A673 (cell line): Measurements from ENCODE around the gene HMGB4. TPM values are rescaled to one million over a fixed set of nuclear protein-coding genes. Genes with fewer than 3 reads are reported as not detected.
A peak's percentile ranks its signal among the peaks of the same experiment; 100 is the strongest.

ENCODE experiments used
- BruUV-seq: library from RNA; stranded (reverse); fragments of 400-500 nt; replicated peaks from 2 replicates; lab custom pipeline; 2021; lab: Mats Ljungman, UMichigan
- CTCF ChIA-PET: fragments of 300-600 bp; sonication (Branson Sonifier 250); formaldehyde crosslinking; loops from one replicate; lab custom pipeline; 2022; ENCODE audit warnings: antibody characterized with exemption; lab: Charles Lee
- POLR2A ChIA-PET: fragments of 300-600 bp; sonication (Branson Sonifier 250); formaldehyde crosslinking; loops from one replicate; lab custom pipeline; 2022; ENCODE audit warnings: antibody characterized with exemption; ENCODE audit not compliant: low non-redundant PET; lab: Charles Lee
- DNase-seq: peaks from one replicate; pipeline ENCODE4 v3.0.0-alpha.2; 2015; ENCODE audit warnings: low spot score
- H3K27ac ChIP-seq: fragments of 200-600 bp; sonication (generic); 2 replicates; pipeline ENCODE4 v1.5.1; 2016; ENCODE audit warnings: mixed run types, low read depth, mild to moderate bottlenecking, mixed read lengths, antibody characterized with exemption, low read length; ENCODE audit not compliant: poor library complexity, severe bottlenecking
- H3K27me3 ChIP-seq: fragments of 200-600 bp; sonication (generic); replicated peaks from 2 replicates; pipeline ENCODE4 v1.6.1; 2017; ENCODE audit warnings: mixed run types, low read depth, mild to moderate bottlenecking, mixed read lengths, antibody characterized with exemption, low read length; ENCODE audit not compliant: insufficient read depth, poor library complexity
- H3K36me3 ChIP-seq: fragments of 200-600 bp; sonication (generic); 2 replicates; pipeline ENCODE4 v1.6.1; 2016; ENCODE audit warnings: mixed run types, mild to moderate bottlenecking, mixed read lengths, antibody characterized with exemption, low read length; ENCODE audit not compliant: insufficient read depth, poor library complexity, severe bottlenecking
- H3K4me1 ChIP-seq: fragments of 200-600 bp; sonication (generic); 2 replicates; pipeline ENCODE4 v1.6.1; 2017; ENCODE audit warnings: mixed run types, mild to moderate bottlenecking, mixed read lengths, antibody characterized with exemption, low read length; ENCODE audit not compliant: insufficient read depth, poor library complexity, severe bottlenecking
- H3K4me3 ChIP-seq: fragments of 200-600 bp; sonication (generic); 2 replicates; pipeline ENCODE4 v1.5.1; 2016; ENCODE audit warnings: low read depth, mixed run types, mild to moderate bottlenecking, mixed read lengths, low read length; ENCODE audit not compliant: poor library complexity, severe bottlenecking
- H3K9me3 ChIP-seq: fragments of 200-600 bp; sonication (generic); 2 replicates; pipeline ENCODE4 v1.6.1; 2016; ENCODE audit warnings: mixed run types, low read depth, mild to moderate bottlenecking, mixed read lengths, antibody characterized with exemption, low read length; ENCODE audit not compliant: poor library complexity, severe bottlenecking
- CTCF ChIP-seq: fragments of 300-800, 200-600 bp; sonication (generic); conservative IDR thresholded peaks from 2 replicates; pipeline ENCODE4 v1.5.1; 2017; ENCODE audit warnings: low read depth, mild to moderate bottlenecking, antibody characterized with exemption, low read length, moderate library complexity, mixed read lengths
- EZH2 ChIP-seq: fragments of 200-600 bp; sonication (generic); IDR thresholded peaks from 2 replicates; pipeline ENCODE4 v1.6.1; 2017; ENCODE audit warnings: borderline replicate concordance, low read depth, mild to moderate bottlenecking, mixed read lengths, antibody characterized with exemption, low read length; ENCODE audit not compliant: poor library complexity, severe bottlenecking
- intact Hi-C: fragments of 100-400 bp; cut with micrococcal nuclease; formaldehyde crosslinking; loops from one replicate; pipeline ENCODE4 v1.10.0; 2022; ENCODE audit not compliant: unreplicated experiment
- total RNA-seq: library from RNA; stranded (reverse); gene quantifications from 2 replicates; pipeline ENCODE4 v1.2.3, GENCODE V29; 2021

Gene HMGB4
- total RNA-seq, 1 experiment from 2014 or later = not detected

GRCh38 chr1:33872275-33872674, 8.4 kb downstream of the HMGB4 start:
- Histone ChIP-seq H3K27me3 (no peaks in the 10 kb centered on the region), H3K36me3 (no peaks in the 10 kb centered on the region), H3K4me1 (no peaks in the 10 kb centered on the region), H3K9me3 (peaks cover 8% of the 10 kb centered on the region), H3K4me3 (no peak overlapping the region), H3K27ac (no peak overlapping the region)
- DNase-seq = no peak
- intact Hi-C loops = no loop called here
- POLR2A ChIA-PET = no interaction called here
- TF ChIP-seq EZH2 = no peak
- no TSS peak for BruUV-seq
- CTCF ChIA-PET = no interaction called here

GRCh38 chr1:33872683-33873082, 8.8 kb downstream of the HMGB4 start:
- no peak overlapping the region for H3K4me3 ChIP-seq
- H3K9me3 ChIP-seq = peaks cover 8% of the 10 kb centered on the region
- ChIA-PET POLR2A (no interaction called here), CTCF (no interaction called here)
- no peaks in the 10 kb centered on the region for H3K36me3 ChIP-seq
- no peak for TF ChIP-seq CTCF
- no peak for TF ChIP-seq EZH2
- peak; percentile 27 for DNase-seq
- intact Hi-C loops = no loop called here
- no TSS peak for BruUV-seq
- no peaks in the 10 kb centered on the region for H3K4me1 ChIP-seq
- no peak overlapping the region for H3K27ac ChIP-seq
- no peaks in the 10 kb centered on the region for H3K27me3 ChIP-seq

GRCh38 chr1:33874636-33875035, 10.8 kb downstream of the HMGB4 start:
- H3K27me3 ChIP-seq = no peaks in the 10 kb centered on the region
- no peak for DNase-seq
- H3K27ac ChIP-seq = no peak overlapping the region
- no TSS peak for BruUV-seq
- ChIA-PET POLR2A (no interaction called here), CTCF (no interaction called here)
- H3K36me3 ChIP-seq = no peaks in the 10 kb centered on the region
- no peaks in the 10 kb centered on the region for H3K4me1 ChIP-seq
- intact Hi-C loops = no loop called here
- no peak overlapping the region for H3K4me3 ChIP-seq
- peaks cover 8% of the 10 kb centered on the region for H3K9me3 ChIP-seq
- TF ChIP-seq CTCF (no peak), EZH2 (no peak)

- ChIA-PET CTCF (no interaction called here), POLR2A (no interaction called here)
- Histone ChIP-seq H3K27me3 (no peaks in the 10 kb centered on the region), H3K27ac (no peak overlapping the region), H3K4me1 (no peaks in the 10 kb centered on the region), H3K9me3 (peaks cover 8% of the 10 kb centered on the region), H3K4me3 (no peak overlapping the region), H3K36me3 (no peaks in the 10 kb centered on the region)
- DNase-seq = no peak
- no TSS peak for BruUV-seq
- intact Hi-C loops = no loop called here
- no peak for TF ChIP-seq CTCF
These were observed 12.0 kb downstream of the HMGB4 start for GRCh38 chr1:33875862-33876261.
